ENCODE results near the gene KIF7.
"Not testable (repeated sequence)": the region's sequence is repeated elsewhere in the genome, so short reads cannot be mapped to it uniquely, and the experiment has no call there.

The KIF7 gene, protein sequence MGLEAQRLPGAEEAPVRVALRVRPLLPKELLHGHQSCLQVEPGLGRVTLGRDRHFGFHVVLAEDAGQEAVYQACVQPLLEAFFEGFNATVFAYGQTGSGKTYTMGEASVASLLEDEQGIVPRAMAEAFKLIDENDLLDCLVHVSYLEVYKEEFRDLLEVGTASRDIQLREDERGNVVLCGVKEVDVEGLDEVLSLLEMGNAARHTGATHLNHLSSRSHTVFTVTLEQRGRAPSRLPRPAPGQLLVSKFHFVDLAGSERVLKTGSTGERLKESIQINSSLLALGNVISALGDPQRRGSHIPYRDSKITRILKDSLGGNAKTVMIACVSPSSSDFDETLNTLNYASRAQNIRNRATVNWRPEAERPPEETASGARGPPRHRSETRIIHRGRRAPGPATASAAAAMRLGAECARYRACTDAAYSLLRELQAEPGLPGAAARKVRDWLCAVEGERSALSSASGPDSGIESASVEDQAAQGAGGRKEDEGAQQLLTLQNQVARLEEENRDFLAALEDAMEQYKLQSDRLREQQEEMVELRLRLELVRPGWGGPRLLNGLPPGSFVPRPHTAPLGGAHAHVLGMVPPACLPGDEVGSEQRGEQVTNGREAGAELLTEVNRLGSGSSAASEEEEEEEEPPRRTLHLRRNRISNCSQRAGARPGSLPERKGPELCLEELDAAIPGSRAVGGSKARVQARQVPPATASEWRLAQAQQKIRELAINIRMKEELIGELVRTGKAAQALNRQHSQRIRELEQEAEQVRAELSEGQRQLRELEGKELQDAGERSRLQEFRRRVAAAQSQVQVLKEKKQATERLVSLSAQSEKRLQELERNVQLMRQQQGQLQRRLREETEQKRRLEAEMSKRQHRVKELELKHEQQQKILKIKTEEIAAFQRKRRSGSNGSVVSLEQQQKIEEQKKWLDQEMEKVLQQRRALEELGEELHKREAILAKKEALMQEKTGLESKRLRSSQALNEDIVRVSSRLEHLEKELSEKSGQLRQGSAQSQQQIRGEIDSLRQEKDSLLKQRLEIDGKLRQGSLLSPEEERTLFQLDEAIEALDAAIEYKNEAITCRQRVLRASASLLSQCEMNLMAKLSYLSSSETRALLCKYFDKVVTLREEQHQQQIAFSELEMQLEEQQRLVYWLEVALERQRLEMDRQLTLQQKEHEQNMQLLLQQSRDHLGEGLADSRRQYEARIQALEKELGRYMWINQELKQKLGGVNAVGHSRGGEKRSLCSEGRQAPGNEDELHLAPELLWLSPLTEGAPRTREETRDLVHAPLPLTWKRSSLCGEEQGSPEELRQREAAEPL (N-terminal part only)

DNA sequence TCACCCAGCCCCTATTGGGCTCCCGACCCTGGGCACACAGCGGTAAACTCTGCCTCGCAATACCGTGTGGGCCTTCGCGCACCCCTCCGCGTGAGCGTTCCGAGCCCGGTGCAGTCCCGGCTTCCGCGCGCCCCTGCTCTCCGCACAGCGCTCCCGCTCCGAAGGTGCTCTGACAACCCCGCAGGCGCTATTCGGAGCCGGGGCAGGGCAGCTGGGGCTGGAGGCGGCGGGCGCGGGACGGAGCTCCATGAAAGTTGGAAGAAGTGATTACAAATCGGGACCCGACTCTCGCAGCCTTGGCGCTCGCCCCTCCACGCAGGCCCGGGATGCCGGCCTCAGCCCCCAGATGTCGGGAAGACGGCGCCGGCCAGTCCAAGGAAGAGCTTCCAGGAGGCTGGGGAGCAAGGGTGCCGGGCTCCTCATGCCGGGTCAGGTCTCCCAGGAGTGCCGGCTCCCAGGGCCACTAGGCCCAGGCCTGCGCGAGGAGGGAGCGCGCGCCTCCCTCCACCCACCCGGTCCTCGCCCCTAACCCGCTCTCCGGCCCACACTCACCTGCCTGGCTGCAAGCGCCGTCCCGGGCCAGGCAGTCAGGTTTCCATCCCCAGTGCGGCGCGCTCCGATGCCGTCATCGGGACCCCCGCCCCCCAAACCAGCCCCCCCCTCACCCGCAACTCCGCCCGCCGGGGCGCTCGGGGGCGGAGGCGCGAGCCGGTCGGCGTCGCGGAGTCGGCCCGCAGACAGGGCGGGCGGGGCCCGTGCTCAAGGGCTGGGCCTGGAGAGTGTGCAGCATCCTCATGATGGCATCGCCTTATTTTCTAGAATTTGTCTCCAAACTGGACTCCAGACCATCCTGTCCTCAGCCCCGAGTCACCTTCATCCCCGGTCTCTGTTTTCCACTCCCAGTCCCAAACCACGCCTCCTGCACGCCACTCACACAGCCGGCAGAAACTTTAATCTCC is at the start of gene KIF7:
TSS of gene KIF7 (minus strand) at position 621 of the 959 bp plus-strand sequence. CDS start 2,537 bp downstream, outside the sequence.
- peak; percentile 65 for DNase-seq

DNA sequence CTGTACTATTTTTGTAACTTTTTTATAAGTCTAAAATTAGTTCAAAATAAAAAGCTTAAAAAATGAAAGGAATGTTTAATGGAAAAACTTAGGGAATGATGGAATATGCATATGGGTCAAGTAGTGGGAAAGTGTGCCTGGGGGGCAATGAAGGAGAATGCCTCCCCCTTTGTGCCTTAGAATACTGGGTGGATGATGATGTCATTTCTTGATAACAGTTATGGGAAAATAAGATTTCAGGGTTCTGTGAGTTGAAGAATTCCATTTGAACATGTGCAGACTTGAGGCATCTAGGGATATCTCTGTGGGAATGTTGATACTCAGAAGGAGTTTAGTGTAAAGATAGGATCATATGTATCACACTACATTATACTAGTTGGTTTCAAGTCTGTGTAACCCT is 49.1 kb upstream of the KIF7 start:
- DNase-seq: no peak

DNA sequence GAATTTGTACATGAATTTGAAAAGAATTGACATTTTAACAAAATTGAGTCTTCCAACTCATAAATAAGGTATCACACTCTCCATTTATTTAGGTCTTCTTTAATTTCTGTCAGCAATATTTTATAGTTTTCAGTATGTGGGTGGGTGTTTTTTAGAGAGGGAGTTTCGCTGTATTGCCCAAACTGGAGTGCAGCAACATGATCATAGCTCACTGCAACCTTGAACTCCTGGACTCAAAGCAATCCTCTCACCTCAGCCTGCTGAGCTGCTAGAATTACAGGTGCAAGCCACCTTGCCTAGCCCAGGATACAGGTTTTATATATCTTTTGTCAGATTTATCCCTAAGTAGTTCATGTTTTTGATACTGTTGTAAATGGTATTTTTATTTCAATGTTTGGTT is 39.9 kb upstream of the KIF7 start:
- DNase-seq: no peak

DNA sequence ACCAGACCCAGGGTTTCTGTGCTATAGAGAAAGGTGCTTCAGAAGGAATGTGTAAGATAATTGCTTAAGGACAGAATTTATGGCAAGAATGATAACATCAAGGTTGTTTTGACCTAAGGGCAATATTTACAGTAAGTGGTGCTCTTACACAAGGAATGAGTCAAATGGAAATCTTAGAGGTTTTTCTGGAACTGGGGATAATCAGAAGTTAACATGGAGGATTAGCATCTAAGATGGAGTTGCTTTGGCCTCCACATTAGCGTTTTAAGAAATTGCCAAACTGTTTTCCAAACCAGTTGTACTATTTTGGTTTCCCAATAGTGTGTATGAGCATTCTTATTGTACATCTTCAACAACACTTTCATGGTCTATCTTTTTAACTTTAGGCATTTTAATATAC is 38.4 kb upstream of the KIF7 start:
- DNase-seq: no peak

DNA sequence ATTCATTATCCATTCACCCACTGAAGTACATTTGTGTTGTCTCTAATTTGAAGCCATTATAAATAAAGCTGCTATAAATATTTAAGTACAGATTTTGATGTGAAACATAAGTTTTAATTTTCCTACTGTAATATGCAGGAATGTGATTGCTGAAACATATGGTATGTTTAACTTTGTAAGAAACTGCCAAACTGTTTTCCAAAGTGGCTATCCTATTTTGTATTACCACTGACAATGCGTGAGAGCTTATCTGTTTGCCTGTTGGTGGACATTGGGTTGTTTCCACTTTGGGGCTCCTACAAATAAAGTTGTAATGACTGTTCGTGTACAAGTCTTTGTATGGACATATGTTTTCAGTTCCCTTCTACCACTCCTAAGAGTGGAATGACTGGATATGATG is 37.8 kb upstream of the KIF7 start:
- no peak for DNase-seq

DNA sequence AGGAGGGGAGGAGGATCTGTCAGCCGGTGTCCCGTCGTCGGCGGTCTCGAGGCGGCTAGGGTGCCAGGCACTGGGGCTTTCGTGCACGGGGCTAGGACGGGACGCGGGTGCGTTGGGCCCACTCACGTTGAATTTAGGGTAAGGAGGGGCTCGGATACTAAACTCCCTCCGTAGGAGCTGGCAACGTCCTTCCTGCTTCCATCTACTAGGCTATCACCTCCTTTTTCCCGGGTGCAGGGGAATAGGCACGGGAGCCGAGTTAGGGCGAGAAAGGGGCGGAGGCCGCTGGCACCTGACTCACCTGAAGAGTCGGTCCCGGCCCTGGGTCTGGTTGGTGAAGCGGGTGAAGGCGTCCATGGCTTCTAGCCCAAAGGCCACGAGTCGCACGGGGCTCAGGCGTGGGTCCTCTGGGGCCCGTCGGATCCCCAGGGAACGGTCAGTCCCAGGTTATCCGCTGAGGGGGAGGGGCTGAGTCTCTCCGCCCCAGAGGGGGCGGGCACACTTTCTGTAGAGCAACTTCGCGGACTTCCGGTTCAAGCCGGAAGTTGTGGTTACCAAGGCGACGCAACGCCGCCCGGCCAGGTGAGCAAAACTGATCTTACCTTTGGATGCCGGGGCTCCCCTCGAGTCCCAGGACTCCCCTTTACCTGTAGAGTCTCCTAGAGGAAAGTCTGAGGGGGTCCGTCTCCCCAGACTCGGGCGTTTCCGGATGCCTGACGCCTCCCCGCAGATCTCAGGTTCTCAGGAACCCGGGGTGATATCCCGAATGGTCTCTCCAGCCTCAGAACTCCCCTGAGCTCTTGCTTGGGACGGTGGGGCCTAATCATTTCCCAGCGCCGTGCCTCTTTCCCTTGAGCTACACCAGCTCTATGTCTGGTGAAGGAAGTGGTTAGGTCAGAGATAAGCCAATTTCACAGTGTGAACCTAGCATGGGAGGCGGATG is 35.3 kb upstream of the KIF7 start, which contains the start of the genes PEX11A and WDR93:
TSS of gene PEX11A (minus strand) at position 479 of the 943 bp plus-strand sequence. CDS start at position 357, 122 bp downstream.
TSS of gene WDR93 (plus strand) at position 536 of the 943 bp plus-strand sequence. CDS start 10,936 bp downstream, outside the sequence.
- peak; percentile 92 for DNase-seq

DNA sequence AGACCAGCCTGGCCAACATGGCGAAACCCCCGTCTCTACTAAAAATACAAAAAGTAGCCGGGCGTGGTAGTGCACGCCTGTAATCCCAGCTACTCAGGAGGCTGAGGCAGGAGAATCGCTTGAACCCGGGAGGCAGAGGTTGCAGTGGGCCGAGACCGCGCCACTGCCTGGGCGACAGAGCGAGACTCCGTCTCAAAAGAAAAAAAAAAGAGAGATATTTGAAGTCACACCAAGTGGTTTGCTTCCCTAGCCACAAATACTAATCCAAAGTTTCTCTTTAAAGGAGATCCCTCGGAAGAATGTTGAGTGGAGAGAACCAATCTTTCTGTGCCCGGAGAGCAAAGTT is 34.6 kb upstream of the KIF7 start:
- DNase-seq: not testable (repeated sequence)

DNA sequence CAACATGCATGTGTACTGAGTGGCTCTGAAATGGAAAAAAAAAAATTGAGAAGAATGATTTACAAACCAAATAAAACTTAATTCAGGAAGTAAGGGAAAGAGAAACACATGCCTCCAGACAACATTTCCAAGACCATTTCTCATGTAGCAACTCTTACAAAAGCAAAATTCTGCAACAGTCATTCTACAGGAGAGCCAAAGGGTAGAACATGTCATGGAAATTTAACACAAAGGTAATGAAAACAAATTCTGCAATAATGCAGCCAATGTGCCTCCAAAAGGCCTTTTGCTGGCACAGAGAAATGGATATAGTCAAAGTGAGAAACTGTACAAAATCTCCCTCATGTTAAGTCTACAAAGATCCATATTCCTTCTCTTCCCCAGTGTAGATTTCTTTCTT is 31.3 kb upstream of the KIF7 start:
- no peak for DNase-seq

DNA sequence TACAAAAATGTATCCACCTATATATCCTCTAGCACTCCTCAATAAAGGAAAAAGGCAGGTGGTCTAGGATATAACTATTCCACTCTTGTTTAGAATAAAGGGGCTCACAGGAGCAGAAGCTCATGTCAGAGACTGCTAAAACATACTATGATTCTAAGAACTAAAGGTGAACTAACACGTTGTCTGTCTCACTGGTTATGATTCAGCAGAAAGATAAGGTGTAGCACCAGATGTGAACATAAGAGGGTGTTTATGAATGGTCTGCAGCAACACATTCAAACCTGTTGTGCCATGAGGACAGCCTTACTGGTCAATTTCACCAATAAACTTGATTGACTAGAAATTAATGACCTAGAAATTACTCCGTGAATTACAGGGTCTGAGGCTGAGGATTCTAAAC is 30.7 kb upstream of the KIF7 start:
- DNase-seq: no peak

DNA sequence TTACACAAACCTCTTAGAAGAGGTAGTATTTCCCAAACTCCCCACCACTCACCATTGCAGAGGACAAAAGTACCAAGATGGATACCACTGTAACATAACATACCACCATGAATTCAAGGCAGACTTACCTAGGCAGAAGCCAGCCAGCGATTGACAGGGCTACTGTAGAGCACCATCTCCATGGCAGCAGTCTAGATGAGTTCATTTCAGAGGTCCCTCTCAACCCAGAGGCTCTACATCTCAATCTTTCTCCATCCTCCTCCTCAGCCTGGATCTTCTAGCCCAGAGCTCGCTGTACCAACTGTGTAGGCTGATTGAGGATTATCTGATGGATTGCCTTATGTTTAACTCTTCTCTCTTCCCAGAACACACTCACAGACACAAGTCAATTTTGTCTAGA is 25.9 kb upstream of the KIF7 start:
- no peak for DNase-seq

DNA sequence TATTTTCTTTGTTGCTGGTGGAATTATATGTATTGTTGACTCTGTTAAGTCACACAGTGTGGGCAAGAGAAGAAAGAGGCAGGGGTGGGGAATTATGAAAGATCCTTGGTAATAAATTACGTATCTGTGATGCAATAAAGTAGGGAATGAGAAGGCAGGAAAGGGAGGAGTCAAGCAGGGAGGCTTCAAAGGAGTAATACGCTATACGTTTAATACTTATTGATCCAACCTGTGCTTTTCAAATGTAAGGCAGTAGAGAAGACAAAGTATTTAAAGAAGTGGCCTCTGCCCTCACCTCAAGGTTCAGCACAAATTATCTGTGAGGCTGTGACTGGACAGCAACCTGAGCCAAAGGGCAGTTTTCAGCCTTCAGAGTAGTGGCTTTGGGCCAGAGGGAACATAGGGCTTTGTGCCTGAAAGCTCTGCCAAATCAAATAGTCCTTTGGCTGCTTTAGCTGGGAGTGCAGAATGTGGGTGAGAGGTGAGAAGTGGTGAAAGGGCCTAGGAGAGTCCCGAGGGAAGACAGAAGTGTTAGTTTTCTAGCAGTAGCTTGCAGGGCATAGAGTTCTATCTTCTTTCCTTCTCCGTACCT is 25.1 kb upstream of the KIF7 start:
- no peak for DNase-seq

DNA sequence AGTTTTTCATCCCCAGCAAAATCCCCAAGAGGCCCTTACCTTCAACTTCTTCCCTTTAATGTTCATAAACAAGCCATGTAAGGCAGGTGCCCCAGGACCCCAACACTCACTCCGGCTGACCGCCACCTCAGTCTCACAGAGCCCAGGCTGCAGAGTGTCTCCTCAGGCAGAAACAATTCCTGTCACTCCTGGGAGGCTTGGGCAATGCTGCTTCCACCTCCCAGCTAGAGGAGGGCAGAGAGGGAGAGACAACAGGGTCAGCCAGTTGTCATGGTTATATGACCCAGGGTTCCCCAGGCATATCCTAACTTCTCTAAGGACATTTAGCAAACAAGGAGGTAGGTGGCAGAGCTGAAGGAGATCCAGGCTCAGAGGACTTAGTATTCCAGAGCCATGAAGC is 23.9 kb upstream of the KIF7 start, which contains the start of gene PLIN1:
TSS of gene PLIN1 (minus strand) at position 156 of the 400 bp plus-strand sequence. CDS start 1,878 bp downstream, outside the sequence.
- no peak for DNase-seq

DNA sequence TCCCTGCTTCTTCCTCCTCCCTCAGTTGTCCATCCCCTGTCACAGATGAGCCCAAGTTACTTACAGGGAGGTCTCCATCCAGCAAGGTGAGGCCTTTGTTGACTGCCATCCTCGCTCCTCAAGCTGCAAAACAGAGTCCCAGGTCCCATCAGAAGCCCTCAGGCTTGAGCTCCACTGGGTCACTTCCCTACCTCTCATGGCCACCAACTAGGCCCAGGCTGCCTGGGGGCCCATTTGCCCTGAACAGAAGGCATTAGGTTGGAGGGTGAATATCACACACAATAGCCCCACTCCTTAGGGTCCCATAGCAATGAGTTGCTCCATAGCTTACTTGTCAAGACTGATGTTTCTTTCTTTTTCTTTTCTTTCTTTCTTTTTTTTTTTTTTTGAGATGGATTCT is 22.1 kb upstream of the KIF7 start:
- DNase-seq: no peak

DNA sequence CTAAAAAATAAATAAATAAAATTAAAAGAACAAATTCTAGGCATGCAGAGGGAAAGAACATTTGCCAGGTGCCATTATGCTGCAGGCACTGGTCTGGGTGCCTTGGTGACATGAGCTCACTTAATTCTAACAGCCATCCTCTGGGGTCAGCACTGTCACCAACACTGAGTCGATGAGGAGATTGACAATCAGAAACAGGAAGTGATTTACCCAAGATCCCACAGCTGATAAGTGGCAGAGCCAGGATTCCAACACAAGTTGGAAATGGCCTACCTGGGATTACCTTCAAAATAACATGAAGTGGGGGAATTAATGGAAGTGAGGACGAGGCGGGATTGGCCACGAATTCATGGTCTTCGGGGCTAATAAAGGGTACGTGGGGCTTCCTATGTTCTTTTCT is 20.3 kb upstream of the KIF7 start:
- no peak for DNase-seq

DNA sequence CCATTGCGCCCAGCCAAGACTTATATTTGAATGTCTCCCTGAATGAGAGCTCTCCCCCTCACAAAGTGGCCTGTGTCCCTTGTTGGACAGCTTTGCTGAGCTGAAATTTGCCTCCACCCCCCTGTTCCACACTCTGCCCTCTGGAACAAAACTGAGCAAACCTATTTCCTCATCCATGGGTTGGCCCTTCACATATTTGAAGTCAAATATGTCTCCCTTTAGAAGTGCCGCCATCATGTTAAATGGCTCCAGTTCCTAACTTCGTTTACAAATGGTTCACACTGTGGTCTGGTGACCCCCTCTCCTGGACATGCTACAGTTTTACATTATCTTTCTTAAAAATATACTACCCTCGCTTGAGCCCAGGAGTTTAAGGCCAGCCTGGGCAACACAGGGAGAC is 19.3 kb upstream of the KIF7 start:
- no peak for DNase-seq

DNA sequence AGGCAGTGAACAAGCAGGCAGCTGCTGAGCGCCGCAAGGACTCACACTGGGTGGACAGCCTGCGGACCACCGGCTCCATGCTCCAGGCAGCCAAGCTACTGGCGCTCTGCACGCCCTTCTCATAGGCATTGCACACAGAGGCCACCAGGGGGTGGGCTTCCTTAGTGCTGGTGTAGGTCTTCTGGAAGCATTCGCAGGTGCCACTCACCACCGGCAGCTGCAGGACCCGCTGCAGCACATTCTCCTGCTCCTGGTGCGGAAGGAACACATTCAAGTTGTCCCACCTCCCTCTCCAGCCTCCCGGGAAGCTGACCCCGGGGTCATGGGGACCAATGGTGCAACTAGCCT is 17.9 kb upstream of the KIF7 start:
- no peak for DNase-seq

DNA sequence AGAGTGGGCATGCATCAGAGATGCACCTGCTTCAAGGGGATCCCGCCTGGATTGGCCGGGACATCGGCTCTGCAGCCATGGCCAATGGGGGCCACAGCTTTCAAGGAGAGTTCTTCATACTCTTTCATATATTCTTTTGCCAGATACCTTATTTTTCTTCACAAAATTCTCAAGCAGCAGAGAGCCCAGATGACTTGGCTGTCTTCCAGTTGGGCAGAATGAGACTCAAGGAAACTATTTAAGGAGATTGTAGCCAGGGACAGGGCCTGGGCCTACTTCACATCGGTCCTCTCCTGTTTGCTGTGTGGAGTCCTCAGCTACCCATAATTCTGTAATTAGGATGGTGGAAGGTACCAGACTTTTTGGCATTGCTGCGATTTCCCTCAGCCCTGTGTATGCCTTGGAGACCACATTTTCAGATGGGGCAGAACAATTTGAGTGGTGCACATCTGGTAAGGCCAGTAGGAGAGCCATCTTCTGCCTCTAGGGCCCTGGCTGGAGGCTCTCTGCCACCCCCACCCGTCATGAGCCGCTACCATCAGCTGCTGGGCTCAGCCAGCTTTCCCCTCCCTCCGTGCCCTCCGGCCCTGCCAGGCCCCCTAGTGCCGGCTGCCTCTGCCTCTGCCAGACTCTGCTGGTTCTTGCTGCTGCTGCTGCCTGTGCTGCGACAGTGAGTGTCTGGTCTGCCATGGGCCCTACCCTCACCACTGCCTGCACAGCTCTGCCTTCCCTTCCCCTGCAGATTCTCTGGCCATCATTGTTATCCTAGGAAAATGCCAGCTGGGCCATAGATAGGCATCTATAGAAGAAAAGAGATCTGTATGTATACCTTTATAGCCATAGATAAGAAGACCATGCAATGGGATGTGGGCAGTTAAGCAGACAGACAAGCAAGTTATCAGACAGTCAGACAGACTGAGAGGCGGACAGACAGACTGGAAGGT is 17.2 kb upstream of the KIF7 start:
- no peak for DNase-seq

DNA sequence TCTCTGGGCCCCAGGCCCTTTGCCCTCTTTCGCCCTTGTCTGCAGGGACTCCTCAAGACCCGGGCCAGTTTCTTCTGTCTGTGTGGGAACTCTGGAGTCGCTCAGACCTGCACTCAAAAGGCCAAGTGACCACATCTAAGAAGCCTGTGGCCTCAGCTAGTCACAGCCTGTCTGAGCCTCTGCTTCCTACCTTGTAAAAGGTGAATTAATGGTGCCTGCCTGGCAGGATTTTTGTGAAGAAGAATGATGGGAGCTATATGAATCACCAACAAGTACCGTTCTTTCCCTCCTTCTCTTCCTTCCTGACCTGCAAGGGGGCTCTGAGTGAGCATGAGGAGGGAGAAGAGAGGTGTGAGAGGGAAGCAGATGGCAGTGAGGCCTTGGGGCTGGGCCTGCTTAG is 16.4 kb upstream of the KIF7 start:
- DNase-seq: no peak
